CD14-positive monocyte (primary cell): ENCODE results near the gene ACO2. TPM values are rescaled to one million over a fixed set of nuclear protein-coding genes. Genes with fewer than 3 reads are reported as not detected.

Experiments
- DNase-seq, 3 donors: peaks; one replicate each; pipeline ENCODE4 v3.0.0-alpha.2; 2011 to 2022
- H2AFZ ChIP-seq: 2 replicates; pipeline ENCODE4 v1.6.0; 2012; ENCODE audit warnings: mild to moderate bottlenecking, low read depth, low read length, inconsistent platforms; ENCODE audit not compliant: insufficient read depth, poor library complexity, severe bottlenecking
- H3K27ac ChIP-seq, 2 donors: 1 replicate in 1 of 2; 2 replicates in 1 of 2; pipeline ENCODE4 v1.5.1; 2012 to 2013; ENCODE audit warnings: low read length in 2 of 2, control low read depth in 1 of 2, inconsistent platforms in 1 of 2, low read depth in 1 of 2, mild to moderate bottlenecking in 1 of 2
- H3K27me3 ChIP-seq, 2 donors: one replicate each; pipeline versions ENCODE4 v1.6.0 to v1.6.1; 2011 to 2013; ENCODE audit warnings: low read length in 2 of 2; ENCODE audit not compliant: control insufficient read depth in 2 of 2, insufficient read depth in 2 of 2
- H3K36me3 ChIP-seq, 2 donors: replicated peaks in 1 of 2; 1 replicate in 1 of 2; 2 replicates in 1 of 2; pipeline versions ENCODE4 v1.5.1 to v1.6.1; 2012 to 2013; ENCODE audit warnings: low read length in 2 of 2, control low read depth in 1 of 2, inconsistent platforms in 1 of 2, mild to moderate bottlenecking in 1 of 2; ENCODE audit not compliant: insufficient read depth in 2 of 2, control insufficient read depth in 1 of 2
- H3K4me1 ChIP-seq, 2 donors: 1 replicate in 1 of 2; 2 replicates in 1 of 2; pipeline versions ENCODE4 v1.5.1 to v1.6.1; 2012 to 2013; ENCODE audit warnings: low read length in 2 of 2, control low read depth in 1 of 2, inconsistent platforms in 1 of 2, mild to moderate bottlenecking in 1 of 2, moderate library complexity in 1 of 2; ENCODE audit not compliant: insufficient read depth in 2 of 2, control insufficient read depth in 1 of 2
- H3K4me2 ChIP-seq: replicated peaks from 2 replicates; pipeline ENCODE3; 2012; ENCODE audit warnings: low read length, moderate library complexity, mild to moderate bottlenecking; ENCODE audit not compliant: poor library complexity, severe bottlenecking; ENCODE audit errors: extremely low read depth
- H3K4me3 ChIP-seq, 3 experiments: fragments of 200-600 bp in 1 of 3; sonication (generic) in 1 of 3; replicated peaks in 1 of 3; 1 replicate in 2 of 3; 2 replicates in 1 of 3; pipeline ENCODE4 v1.5.1; 2011 to 2013; ENCODE audit warnings: low read length in 3 of 3, mild to moderate bottlenecking in 3 of 3, control low read depth in 2 of 3, low read depth in 2 of 3, inconsistent platforms in 1 of 3, moderate library complexity in 1 of 3
- H3K79me2 ChIP-seq: 2 replicates; pipeline ENCODE4 v1.6.0; 2012; ENCODE audit warnings: mild to moderate bottlenecking, control low read depth, inconsistent platforms, low read length, moderate library complexity; ENCODE audit not compliant: insufficient read depth
- H3K9ac ChIP-seq: 2 replicates; pipeline ENCODE4 v1.6.0; 2017; ENCODE audit warnings: low read length, mild to moderate bottlenecking; ENCODE audit not compliant: insufficient read depth, poor library complexity, severe bottlenecking
- H3K9me3 ChIP-seq, 2 donors: replicated peaks in 1 of 2; 1 replicate in 1 of 2; 2 replicates in 1 of 2; pipeline versions ENCODE4 v1.5.1 to v1.6.1; 2012 to 2013; ENCODE audit warnings: low read length in 2 of 2, control low read depth in 1 of 2; ENCODE audit not compliant: control insufficient read depth in 1 of 2, insufficient read depth in 1 of 2
- H4K20me1 ChIP-seq: 2 replicates; pipeline ENCODE4 v1.6.0; 2012; ENCODE audit warnings: mild to moderate bottlenecking, low read length, control low read depth, moderate library complexity; ENCODE audit not compliant: insufficient read depth
- H3K27ac Mint-ChIP-seq, 7 donors: one replicate each; pipeline ENCODE4 v1.8.0; 2020; ENCODE audit warnings: mild to moderate bottlenecking in 7 of 7, mixed read lengths in 7 of 7, moderate library complexity in 6 of 7, inconsistent platforms in 2 of 7
- H3K27me3 Mint-ChIP-seq, 3 donors: one replicate each; pipeline ENCODE4 v1.8.0; 2021 to 2022; ENCODE audit warnings: low read depth in 3 of 3, mild to moderate bottlenecking in 3 of 3, mixed read lengths in 3 of 3, moderate library complexity in 3 of 3, inconsistent platforms in 1 of 3
- H3K36me3 Mint-ChIP-seq, 2 donors: one replicate each; pipeline ENCODE4 v1.8.0; 2020; ENCODE audit warnings: mixed read lengths in 2 of 2, inconsistent platforms in 1 of 2, mild to moderate bottlenecking in 1 of 2
- H3K4me1 Mint-ChIP-seq: one replicate; pipeline ENCODE4 v1.8.0; 2020; ENCODE audit warnings: mild to moderate bottlenecking, mixed read lengths
- H3K4me3 Mint-ChIP-seq, 2 donors: one replicate each; pipeline ENCODE4 v1.8.0; 2020; ENCODE audit warnings: mild to moderate bottlenecking in 2 of 2, mixed read lengths in 2 of 2, moderate library complexity in 1 of 2
- H3K9me3 Mint-ChIP-seq, 7 donors: one replicate each; pipeline ENCODE4 v1.8.0; 2020 to 2022; ENCODE audit warnings: mixed read lengths in 7 of 7, mild to moderate bottlenecking in 6 of 7, moderate library complexity in 6 of 7, inconsistent platforms in 2 of 7
- CTCF ChIP-seq: fragments of 200-600 bp; IDR thresholded peaks from one replicate; pipeline ENCODE4 v1.8.0; 2022; ENCODE audit warnings: antibody characterized with exemption, mild to moderate bottlenecking
- WGBS: methylation state at CpG from one replicate; pipeline ENCODE4 v1.1.5; 2013; ENCODE audit warnings: missing lambda C conversion rate; ENCODE audit not compliant: insufficient coverage; 5-methylcytosine and 5-hydroxymethylcytosine counted together
- intact Hi-C, 2 donors: fragments of 100-400 bp; cut with micrococcal nuclease; formaldehyde crosslinking; loops; one replicate each; pipeline versions ENCODE4 v1.15.0 to v1.15.1; 2023
- polyA plus RNA-seq, 3 donors: library from polyadenylated mRNA; depleted of rRNA in 1 of 3; unstranded in 2 of 3; stranded (reverse) in 1 of 3; fragments of 300-500 nt in 2 of 3; fragments of >200 nt in 1 of 3; fragmentation: Illumina TruSeq in 2 of 3; gene quantifications; 1 replicate in 2 of 3; 2 replicates in 1 of 3; pipeline ENCODE4 v1.2.3, GENCODE V29; 2012 to 2021

ACO2 gene
- polyA plus RNA-seq, 3 donors = 56.8 to 75.8 (median 64.2) TPM

- Histone ChIP-seq H3K9ac (no peak overlapping the region), H3K4me3 (no peak overlapping the region), H2AFZ (no peak overlapping the region), H4K20me1 (no peaks in the 10 kb centered on the region), H3K36me3 (no peaks in the 10 kb centered on the region), H3K79me2 (peaks cover 2% of the 10 kb centered on the region), H3K27ac (no peak overlapping the region), H3K27me3 (no peaks in the 10 kb centered on the region), H3K4me1 (peaks cover 6 to 12% of the 10 kb centered on the region in 2 donors), H3K9me3 (no peaks in the 10 kb centered on the region), H3K4me2 (no peak overlapping the region)
- intact Hi-C loops = no loop called here
- Mint-ChIP-seq H3K4me3 (no peak overlapping the region), H3K4me1 (peaks cover 9% of the 10 kb centered on the region), H3K27ac (no peak overlapping the region), H3K27me3 (peaks cover 10 to 15% (median 12%) of the 10 kb centered on the region in 3 donors), H3K9me3 (peaks cover 0 to 3% (median 0%) of the 10 kb centered on the region in 7 donors), H3K36me3 (no peaks in the 10 kb centered on the region)
- 98% methylated on average over 5 of the region's 5 CpGs for WGBS
- TF ChIP-seq CTCF = no peak
- no peak for DNase-seq
Measured at GRCh38 chr22:41548830-41549211, 79.9 kb downstream of the ACO2 start.

DNA sequence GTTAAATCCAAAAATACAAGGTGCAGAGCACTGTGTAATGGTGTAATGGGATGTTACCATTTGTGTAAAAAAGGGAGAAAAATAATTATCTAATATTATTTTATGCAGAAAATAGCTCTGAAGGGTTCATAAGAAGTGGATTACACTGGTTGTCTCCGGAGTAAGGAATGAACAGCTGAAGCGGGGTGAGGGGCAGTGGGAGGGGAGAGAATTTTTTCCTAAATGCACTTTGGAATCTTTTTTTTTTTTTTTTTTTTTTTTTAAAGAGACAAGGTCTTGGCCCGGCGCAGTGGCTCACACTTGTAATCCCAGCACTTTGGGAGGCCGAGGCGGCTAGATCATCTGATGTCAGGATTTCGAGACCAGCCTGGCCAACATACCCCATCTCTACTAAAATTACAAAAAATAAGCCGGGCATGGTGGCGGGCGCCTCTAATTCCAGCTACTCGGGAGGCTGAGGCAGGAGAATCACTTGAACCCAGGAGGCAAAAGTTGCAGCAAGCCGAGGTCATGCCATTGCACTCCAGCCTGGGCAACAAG is 82.1 kb downstream of the ACO2 start:
- H3K4me3 Mint-ChIP-seq = no peak overlapping the region
- 97% methylated on average over 11 of the region's 12 CpGs for WGBS

More for the DNA sequence above, 82.1 kb downstream of the ACO2 start:
- no peak overlapping the region for H3K9ac ChIP-seq
- H3K4me3 ChIP-seq = no peak overlapping the region
- H3K79me2 ChIP-seq = no peaks in the 10 kb centered on the region
- Mint-ChIP-seq H3K36me3 (no peaks in the 10 kb centered on the region), H3K27ac (no peak overlapping the region), H3K9me3 (peaks cover 0 to 5% (median 0%) of the 10 kb centered on the region in 7 donors), H3K27me3 (peaks cover 11 to 15% (median 12%) of the 10 kb centered on the region in 3 donors), H3K4me1 (no peaks in the 10 kb centered on the region)
- H3K36me3 ChIP-seq = no peaks in the 10 kb centered on the region
- H2AFZ ChIP-seq = no peak overlapping the region
- H3K4me2 ChIP-seq = no peak overlapping the region
- no peaks in the 10 kb centered on the region for H3K9me3 ChIP-seq
- H4K20me1 ChIP-seq = no peaks in the 10 kb centered on the region
- H3K4me1 ChIP-seq = no peaks in the 10 kb centered on the region
- H3K27ac ChIP-seq = no peak overlapping the region
- intact Hi-C loops = no loop called here
- no peak for DNase-seq
- no peaks in the 10 kb centered on the region for H3K27me3 ChIP-seq
- no peak for TF ChIP-seq CTCF
